NCI-H1092 treated with DMSO at 0.1 percent for 48 hours (cell line): ENCODE measurements around the gene TLE3.
"Not testable (repeated sequence)": the region's sequence is repeated elsewhere in the genome, so short reads cannot be mapped to it uniquely, and the experiment has no call there.

Experiments used
- DNase-seq: peaks from one replicate; lab custom pipeline; 2025; lab: John Stamatoyannopoulos, UW

Gene TLE3

DNA sequence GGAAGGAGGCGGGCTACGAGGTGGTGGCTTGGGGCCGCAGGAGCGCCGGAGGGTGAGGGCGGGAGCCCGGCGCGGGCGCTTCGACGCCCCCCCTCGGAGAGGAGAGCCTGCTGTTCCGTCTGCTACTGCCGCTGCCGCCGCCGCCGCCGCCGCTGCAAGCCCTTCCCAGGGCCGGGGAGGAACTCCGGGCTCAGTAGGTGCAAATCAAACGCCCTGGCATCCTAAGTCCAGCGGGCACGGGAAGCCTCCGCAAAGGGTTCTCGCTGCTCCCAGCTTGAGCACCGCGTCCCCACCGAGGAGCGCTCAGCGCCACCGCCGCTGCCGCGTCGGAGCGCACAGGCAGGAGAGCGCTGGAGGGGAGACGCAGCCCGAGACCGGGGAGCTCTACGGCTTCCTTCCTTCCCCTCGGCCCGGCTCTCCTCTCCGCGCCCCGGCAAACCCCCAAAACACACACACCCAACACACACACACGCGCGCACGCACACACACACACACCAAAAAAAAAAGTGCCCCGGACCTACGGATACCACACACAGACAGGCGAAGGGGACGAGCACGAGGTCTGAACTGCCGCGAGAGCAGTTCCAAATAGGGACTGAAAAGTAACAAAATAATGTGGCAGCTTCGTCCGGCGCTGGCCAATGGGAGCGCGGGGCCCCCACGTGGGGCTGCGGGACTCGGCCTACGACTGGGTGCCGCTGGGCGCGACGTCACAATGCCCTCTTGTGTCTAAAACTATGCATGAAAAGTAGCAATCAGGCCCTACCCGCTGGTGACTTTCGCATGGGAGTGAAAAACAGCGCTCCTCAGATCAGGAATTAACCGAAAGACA lies at the start of gene TLE3:
Gene TLE3, minus strand, starts transcription at position 597 of the 832 bp plus-strand sequence. CDS start 1,119 bp downstream, outside the sequence.
- DNase-seq: peak; percentile 91

DNA sequence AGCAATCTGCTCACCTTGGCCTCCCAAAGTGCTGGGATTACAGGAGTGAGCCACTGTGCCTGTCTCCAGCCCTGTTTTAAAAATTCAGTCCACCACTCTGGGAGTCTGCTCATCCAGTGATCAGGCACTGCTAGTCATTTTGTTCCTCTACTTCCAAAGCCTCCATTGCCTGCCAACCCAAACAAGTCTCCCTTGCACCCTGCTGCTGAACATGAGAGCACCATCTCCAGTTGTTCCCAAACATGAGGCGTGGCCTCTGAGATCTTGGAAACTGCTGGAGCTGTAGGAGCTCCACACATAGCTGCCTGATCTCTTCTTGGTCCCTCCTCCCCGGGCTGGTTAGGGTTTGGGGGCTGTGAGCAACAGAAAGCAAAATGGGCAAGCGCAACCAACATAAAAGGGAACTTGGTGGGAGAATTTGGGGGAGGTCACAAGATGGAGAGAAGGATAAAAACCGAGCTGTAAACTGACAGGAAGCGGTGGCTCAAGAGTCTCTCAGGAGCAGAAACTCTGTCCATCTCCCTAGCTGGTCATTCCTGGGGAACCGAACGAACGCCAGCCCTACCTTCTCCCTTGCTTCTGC lies 49.6 kb upstream of the TLE3 start:
- DNase-seq: no peak

DNA sequence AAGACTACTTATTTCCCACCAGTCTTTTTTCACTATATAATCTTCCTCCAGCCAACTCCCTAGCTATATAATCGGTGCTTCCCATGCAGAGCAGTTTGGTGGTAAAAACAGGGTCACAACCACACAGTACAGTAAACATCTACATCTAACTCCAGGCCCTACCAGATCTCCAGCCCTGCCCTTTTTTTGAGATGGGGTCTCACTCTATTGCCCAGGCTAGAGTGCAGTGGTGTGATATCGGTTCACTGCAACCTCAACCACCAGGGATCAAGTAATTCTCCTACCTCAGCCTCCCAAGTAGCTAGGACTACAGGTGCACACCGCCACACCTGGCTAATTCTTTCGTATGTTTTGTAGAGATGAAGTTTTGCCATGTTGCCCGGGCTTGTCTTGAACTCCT lies 49.1 kb upstream of the TLE3 start:
- no peak for DNase-seq

GRCh38 chr15:70146162-70146561 lies 48.4 kb upstream of the TLE3 start:
- no peak for DNase-seq

GRCh38 chr15:70145261-70145660 lies 47.5 kb upstream of the TLE3 start:
- DNase-seq: no peak

DNA sequence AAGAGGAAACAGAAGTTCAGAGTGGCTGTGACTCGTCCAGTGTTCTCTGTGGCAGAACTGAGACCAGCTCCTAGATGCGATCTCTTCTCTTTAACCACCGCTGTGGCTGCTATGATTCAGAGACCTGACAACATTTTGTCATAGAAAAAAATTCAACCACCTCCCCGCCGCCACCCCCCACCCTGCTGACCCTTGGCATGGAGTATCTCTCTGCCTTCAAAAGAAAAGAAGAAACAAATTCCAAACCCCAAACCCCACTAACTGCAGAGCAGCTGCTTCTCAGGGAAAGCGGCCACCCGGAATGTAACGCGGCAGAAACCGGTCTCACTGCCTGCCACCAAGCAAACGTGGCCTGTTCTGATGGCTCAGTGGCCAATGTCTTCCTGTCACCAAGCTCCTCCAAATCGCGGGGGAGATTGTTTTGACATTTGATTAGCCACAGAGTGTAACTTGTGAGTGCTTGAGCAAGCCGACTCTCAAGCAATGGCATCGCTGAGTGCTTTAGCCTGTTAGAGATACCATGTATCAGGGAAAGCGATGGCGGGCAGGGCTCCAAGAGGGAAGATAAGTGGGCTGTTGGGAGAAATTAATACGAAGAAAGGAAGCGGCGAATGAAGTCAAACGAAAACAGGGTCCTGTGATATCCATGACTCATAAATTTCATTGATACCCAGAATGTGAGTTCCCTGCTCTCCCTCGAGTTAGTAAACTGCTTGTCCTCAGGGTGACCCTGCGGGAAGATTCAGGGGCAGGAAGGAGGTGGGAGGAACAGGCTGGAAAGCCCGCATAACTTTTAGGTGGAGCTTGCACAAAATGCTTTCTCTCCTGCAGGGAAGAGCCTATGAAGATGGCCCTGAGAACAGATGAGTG lies 44.8 kb upstream of the TLE3 start:
- DNase-seq: no peak

DNA sequence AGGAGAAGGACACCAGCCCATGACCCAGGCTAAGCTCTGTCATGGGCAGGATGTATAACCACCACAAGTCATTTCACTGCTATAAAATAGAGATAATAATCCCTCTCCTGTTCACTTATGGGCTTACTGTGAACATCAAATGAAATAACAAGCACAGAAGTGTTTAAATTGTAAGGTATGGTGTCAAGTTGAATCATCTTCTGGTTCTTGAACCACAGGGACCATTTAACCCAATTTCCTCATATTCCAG lies 44.3 kb upstream of the TLE3 start:
- DNase-seq: no peak

GRCh38 chr15:70141376-70142071 lies 43.8 kb upstream of the TLE3 start:
- no peak for DNase-seq

DNA sequence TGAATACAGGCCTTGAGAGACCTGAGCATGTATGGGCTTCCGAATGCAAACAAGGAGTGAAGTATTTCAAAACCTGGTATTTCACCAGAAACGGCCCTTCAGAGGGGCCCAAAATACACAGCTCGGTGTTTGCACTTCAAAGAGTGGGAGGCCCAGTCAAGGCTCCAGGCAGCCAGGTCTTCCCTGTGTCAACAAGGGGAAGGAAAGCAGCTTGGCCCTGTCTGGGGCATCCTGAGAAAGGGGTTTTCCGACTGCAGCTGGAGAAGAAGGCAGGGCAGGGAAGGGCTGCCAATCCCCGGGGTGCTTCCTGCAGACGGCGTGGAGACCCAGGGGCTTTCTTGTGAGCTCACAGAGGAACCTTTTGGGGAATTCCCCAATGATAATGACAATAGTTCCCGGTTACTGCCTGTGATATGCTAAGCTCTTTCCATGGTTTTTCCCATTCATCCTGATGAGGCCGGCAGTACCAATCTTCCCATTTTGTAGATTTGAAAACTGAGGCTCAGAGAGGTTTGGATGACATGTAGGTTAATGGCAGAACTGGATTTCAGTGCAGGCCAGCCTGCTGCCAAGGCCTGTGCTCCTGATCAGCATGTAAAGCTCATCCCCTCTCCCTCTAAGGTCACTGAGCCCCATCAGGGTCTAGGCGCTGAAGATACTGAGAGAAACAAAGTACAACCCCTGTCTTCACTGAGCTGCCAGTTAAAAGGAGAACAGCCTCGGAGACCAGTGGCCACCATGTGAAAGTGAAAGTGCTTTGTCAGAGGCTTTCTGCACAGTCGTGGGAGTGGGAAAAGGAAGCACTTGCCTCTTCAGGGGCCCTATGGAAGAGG lies 43.0 kb upstream of the TLE3 start:
- DNase-seq: no peak

- no peak for DNase-seq
These were observed 42.4 kb upstream of the TLE3 start for GRCh38 chr15:70140025-70140542.

DNA sequence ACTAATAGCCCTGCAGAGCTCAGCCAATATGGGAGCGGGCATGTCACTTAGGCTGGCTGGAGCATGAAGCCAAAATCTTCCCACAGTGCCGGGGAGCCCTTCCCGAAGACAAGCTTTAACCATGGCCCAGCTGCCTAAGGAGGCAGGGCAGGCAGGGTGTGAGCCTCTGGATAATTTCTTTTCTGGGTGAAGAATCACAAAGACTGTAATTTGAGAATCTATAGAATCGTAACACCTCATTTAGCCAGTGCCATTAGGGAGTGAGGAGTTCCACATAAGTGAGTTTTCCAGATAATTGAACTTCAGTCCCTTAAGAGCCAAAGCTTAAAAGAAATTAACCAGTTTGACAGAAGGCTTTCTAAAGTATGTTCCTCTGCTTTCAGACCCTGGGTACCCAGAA lies 40.2 kb upstream of the TLE3 start:
- no peak for DNase-seq

DNA sequence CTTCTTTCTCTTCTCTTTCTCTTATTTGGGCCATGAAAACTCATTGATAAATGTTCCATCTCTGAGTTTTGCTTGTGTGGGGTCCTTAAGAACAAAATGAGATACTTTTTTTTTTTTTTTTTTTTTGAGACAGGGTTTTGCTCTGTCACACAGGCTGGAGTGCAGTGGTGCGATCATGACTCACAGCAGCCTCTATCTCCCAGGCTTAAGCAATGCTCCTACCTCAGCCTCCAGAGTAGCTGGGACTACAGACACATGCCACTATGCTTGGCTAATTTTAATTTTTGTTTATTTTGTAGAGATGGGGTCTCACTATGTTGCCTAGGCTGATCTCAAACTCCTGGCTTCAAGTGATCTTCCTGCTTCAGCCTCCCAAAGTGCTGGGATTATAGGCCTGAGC lies 39.3 kb upstream of the TLE3 start:
- DNase-seq: not testable (repeated sequence)

DNA sequence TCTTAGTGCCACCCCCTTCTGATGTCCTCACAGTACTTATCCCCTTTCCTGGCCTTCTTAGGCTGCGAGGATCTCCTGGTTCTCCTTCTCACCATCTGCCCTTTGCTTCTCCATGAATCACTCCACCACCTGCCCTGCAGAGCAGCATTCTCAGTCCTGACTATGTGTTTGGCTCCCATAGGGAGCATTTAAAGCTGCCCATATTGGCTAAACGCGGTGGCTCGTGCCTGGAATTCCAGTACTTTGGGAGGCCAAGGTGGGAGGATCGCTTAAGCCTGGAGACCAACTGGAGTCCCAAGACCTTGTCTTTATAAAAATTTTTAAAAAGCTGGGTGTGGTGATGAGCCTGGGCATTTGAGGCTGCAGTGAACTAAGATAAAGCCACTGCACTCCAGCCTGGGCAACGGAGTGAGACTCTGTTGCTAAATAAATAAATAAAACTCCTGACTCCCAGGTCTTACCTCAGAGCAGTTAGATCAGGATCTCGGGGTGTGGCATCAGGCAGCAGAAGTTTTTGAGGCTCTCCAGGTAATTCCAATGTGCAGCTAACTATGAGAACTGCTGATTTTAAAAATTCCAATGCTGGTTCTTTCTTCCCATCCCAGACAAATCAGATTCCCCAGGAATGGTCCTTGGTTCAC lies 36.2 kb upstream of the TLE3 start:
- DNase-seq: no peak

DNA sequence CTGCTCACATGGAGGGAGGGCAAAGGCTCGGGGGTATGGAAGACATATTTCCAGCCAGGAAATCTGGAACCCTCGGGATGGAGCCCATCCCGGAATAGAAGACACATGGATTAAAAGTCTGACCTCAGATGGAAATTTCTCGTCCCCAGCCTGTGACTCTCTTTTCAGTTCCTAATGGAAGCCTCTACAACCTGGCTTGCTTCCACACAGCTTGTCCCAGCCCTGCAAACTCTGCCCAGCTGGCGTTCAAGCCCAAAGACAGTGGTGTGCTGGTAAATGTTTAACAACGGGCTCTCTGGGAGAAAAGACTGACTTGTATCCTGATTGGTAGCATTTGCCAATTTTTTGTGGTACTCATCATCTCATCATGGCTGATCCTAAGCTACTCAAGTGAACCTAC lies 35.6 kb upstream of the TLE3 start:
- DNase-seq: no peak

DNA sequence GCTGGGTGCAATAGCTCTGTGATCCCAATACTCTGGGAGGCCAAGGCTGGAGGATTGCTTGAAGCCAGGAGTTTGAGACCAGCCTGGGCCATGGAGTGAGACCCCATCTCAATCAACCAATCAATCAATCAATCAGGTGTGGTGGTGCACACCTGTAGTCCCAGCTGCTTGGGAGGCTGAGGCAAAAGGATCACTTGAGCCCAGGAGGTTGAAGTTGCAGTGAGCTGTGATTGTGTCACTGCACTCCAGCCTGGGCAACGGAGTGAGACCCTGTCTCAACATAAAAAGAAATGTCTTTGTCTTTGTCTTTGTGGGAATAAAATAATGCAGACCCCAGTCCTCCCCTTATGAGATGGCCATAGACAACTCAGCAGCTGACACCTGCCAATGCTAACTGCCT lies 34.9 kb upstream of the TLE3 start:
- no peak for DNase-seq

- DNase-seq: no peak
These were observed 34.4 kb upstream of the TLE3 start for GRCh38 chr15:70132139-70132538.

DNA sequence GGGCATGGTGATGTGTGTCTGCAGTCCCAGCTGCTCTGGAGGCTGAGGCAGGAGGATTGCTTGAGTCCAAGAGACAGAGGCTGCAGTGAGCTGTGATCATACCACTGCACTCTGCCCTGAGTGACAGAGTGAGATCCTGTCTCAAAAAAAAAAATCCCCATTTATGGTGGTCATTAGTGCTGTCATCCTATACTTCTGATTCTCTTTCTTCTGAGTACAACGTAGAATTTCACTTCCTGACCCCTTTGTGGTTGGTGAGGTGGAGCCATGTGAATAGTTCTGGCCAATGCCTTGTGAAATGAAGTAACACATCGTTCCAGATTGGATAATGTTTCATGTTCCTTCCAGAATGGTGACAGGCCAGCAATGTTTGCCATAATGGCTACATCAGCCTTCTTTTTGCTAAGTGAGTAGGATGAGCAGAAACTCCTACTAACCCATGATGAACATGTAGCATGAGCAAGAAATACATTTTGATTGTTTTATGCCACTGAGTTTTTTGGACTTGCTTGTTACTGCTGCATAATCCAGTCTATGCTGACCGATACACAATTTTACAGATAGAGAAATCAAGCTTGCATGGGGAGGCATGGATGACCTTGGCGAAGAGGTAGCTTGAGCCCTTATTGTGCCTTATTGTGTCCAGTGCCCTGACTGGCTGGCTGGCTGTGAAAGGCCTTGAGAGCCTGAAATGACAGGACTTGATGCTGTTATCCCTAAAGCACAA lies 30.9 kb upstream of the TLE3 start:
- DNase-seq: no peak

- no peak for DNase-seq
These were observed 30.2 kb upstream of the TLE3 start for GRCh38 chr15:70127770-70128413.

DNA sequence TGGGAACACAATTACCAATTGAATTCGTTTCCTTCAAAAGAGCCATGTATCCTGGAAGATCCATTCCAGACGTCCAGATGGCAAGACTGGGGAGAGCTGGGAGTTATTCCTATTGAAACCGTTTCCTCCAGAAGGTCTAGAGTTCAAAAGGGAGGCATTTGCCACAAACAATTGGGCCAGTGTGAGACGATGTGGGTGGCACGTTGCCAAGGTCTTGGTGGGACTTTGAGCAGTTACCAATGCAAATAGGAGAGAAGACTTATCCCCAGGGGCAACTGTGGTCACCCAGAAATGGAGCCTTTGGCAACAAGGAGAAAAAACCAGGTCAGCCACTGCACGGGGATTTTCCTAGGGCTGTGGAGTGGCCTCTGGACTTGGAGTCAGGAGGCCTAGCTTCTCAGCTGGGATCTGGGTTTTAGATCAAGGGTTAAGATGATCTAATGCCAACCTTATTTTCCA lies 29.6 kb upstream of the TLE3 start:
- DNase-seq: no peak

DNA sequence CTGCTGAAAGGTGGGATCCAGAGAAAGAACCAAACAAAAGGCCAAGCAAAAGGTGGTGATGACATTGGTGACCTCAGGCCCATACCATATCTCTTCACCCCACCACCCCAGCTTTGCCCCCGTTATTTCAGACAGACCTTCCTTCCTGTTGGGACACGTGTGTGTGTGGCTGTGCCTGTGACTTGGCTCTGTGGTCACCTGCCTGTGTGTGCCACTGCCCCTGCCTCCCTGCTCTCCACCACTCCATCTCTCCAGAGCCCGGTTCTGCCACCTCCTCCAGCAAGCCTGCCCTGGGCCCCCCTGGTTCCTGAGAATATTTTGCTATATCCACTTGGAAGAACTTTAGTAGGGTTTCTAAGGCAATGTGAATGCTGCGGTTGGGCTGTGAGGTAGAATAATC lies 28.6 kb upstream of the TLE3 start:
- no peak for DNase-seq
